ENCODE measurements around the gene CFAP300. TPM values are rescaled to one million over a fixed set of nuclear protein-coding genes. Genes with fewer than 3 reads are reported as not detected.

CFAP300 gene
- total RNA-seq, 1 donor from 2014 or later = 1.7 TPM

- no peaks in the 10 kb centered on the region for H3K36me3 ChIP-seq
- H3K4me3 ChIP-seq = no peak overlapping the region
- H3K27ac ChIP-seq = no peak overlapping the region
- H3K4me1 ChIP-seq = peaks cover 12% of the 10 kb centered on the region
- H3K9me3 ChIP-seq = no peaks in the 10 kb centered on the region
- intact Hi-C loops (cut with DNase I) = no loop called here
- DNase-seq (ENCODE audit: extremely low spot score in 2 of 2) = no peak
- no peaks in the 10 kb centered on the region for H3K27me3 ChIP-seq
- TF ChIP-seq POLR2A (IDR thresholded peaks at IDR 0.05) (no peak), POLR2AphosphoS5 (IDR thresholded peaks at IDR 0.05; ENCODE audit: insufficient read depth in 1 of 2, low read depth in 1 of 2) (no peak)
- TF ChIP-seq, protein P1, sequence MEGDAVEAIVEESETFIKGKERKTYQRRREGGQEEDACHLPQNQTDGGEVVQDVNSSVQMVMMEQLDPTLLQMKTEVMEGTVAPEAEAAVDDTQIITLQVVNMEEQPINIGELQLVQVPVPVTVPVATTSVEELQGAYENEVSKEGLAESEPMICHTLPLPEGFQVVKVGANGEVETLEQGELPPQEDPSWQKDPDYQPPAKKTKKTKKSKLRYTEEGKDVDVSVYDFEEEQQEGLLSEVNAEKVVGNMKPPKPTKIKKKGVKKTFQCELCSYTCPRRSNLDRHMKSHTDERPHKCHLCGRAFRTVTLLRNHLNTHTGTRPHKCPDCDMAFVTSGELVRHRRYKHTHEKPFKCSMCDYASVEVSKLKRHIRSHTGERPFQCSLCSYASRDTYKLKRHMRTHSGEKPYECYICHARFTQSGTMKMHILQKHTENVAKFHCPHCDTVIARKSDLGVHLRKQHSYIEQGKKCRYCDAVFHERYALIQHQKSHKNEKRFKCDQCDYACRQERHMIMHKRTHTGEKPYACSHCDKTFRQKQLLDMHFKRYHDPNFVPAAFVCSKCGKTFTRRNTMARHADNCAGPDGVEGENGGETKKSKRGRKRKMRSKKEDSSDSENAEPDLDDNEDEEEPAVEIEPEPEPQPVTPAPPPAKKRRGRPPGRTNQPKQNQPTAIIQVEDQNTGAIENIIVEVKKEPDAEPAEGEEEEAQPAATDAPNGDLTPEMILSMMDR (IDR thresholded peaks at IDR 0.05) = no peak
These were observed 32.5 kb upstream of the CFAP300 start for GRCh38 chr11:102014756-102015155.

GRCh38 chr11:102017026-102017425 lies 30.2 kb upstream of the CFAP300 start:
- TF ChIP-seq POLR2A (IDR thresholded peaks at IDR 0.05) (no peak), POLR2AphosphoS5 (IDR thresholded peaks at IDR 0.05; ENCODE audit: insufficient read depth in 1 of 2, low read depth in 1 of 2) (no peak)
- TF ChIP-seq, protein P1 (IDR thresholded peaks at IDR 0.05) = no peak
- Histone ChIP-seq H3K4me3 (no peak overlapping the region), H3K9me3 (no peaks in the 10 kb centered on the region), H3K36me3 (no peaks in the 10 kb centered on the region), H3K4me1 (no peaks in the 10 kb centered on the region), H3K27me3 (no peaks in the 10 kb centered on the region), H3K27ac (no peak overlapping the region)
- intact Hi-C loops (cut with DNase I) = no loop called here
- no peak for DNase-seq (ENCODE audit: extremely low spot score in 2 of 2)

DNA sequence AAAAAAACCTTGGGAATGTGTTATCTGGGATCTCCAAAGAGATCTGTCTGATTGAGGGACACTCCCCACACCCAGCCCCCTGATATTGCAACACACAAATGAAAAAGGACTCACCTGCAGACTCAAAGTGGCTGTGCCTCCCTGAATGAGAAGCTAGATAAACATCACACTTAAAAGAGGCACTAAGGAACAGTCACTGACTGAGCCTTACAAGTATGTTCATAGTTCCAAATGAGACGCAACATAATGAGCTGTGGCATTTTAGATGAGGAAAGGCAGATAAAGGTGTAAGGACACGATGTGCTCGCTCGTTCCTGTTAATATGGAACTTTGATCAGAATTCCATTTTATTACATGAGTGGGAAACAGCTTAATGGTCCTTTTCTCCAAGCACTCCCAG lies 21.0 kb upstream of the CFAP300 start:
- Histone ChIP-seq H3K4me1 (peaks cover 5% of the 10 kb centered on the region), H3K36me3 (no peaks in the 10 kb centered on the region), H3K27me3 (no peaks in the 10 kb centered on the region), H3K4me3 (no peak overlapping the region), H3K9me3 (no peaks in the 10 kb centered on the region), H3K27ac (no peak overlapping the region)
- no peak for DNase-seq (ENCODE audit: extremely low spot score in 2 of 2)
- intact Hi-C loops (cut with DNase I) = no loop called here
- TF ChIP-seq POLR2A (IDR thresholded peaks at IDR 0.05) (no peak), POLR2AphosphoS5 (IDR thresholded peaks at IDR 0.05; ENCODE audit: insufficient read depth in 1 of 2, low read depth in 1 of 2) (no peak)
- TF ChIP-seq, protein P1 (IDR thresholded peaks at IDR 0.05) = no peak

- intact Hi-C loops (cut with DNase I) = no loop called here
- Histone ChIP-seq H3K4me3 (no peak overlapping the region), H3K9me3 (no peaks in the 10 kb centered on the region), H3K27me3 (no peaks in the 10 kb centered on the region), H3K4me1 (peaks cover 5% of the 10 kb centered on the region), H3K36me3 (no peaks in the 10 kb centered on the region), H3K27ac (no peak overlapping the region)
- TF ChIP-seq POLR2A (IDR thresholded peaks at IDR 0.05) (no peak), POLR2AphosphoS5 (IDR thresholded peaks at IDR 0.05; ENCODE audit: insufficient read depth in 1 of 2, low read depth in 1 of 2) (no peak)
- TF ChIP-seq, protein P1 (IDR thresholded peaks at IDR 0.05) = no peak
- no peak for DNase-seq (ENCODE audit: extremely low spot score in 2 of 2)
These were observed 20.3 kb upstream of the CFAP300 start for GRCh38 chr11:102026959-102027358.

GRCh38 chr11:102036757-102037156 lies 10.5 kb upstream of the CFAP300 start:
- no peaks in the 10 kb centered on the region for H3K4me1 ChIP-seq
- no peaks in the 10 kb centered on the region for H3K27me3 ChIP-seq
- H3K27ac ChIP-seq = no peak overlapping the region
- no peak for TF ChIP-seq POLR2AphosphoS5 (IDR thresholded peaks at IDR 0.05; ENCODE audit: insufficient read depth in 1 of 2, low read depth in 1 of 2)
- TF ChIP-seq, protein P1 (IDR thresholded peaks at IDR 0.05) = no peak
- no peak for TF ChIP-seq POLR2A (IDR thresholded peaks at IDR 0.05)
- no peak for DNase-seq (ENCODE audit: extremely low spot score in 2 of 2)
- H3K36me3 ChIP-seq = no peaks in the 10 kb centered on the region
- H3K4me3 ChIP-seq = no peak overlapping the region
- H3K9me3 ChIP-seq = no peaks in the 10 kb centered on the region
- intact Hi-C loops (cut with DNase I) = no loop called here
